ENCODE results near the gene HOXA10.

DNA sequence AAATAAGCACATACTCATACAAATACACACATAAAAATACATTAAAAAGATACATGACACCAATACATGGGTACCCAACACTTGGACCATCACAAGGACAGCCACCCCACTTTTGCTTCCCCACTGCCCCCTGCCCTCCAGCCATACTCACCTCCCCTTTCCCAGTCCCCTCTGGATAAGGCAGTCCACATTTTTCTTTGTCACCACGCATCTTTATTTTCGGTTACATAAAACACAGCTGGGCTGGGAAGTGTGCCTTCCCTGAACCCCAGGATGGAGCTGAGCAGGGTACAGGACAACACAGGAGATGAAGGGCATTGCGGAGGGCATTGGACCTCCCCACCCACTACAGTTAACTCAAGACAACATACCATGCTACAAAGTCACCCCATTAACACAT is 20.6 kb downstream of the HOXA10 start:
- TF ChIP-seq, protein P1, sequence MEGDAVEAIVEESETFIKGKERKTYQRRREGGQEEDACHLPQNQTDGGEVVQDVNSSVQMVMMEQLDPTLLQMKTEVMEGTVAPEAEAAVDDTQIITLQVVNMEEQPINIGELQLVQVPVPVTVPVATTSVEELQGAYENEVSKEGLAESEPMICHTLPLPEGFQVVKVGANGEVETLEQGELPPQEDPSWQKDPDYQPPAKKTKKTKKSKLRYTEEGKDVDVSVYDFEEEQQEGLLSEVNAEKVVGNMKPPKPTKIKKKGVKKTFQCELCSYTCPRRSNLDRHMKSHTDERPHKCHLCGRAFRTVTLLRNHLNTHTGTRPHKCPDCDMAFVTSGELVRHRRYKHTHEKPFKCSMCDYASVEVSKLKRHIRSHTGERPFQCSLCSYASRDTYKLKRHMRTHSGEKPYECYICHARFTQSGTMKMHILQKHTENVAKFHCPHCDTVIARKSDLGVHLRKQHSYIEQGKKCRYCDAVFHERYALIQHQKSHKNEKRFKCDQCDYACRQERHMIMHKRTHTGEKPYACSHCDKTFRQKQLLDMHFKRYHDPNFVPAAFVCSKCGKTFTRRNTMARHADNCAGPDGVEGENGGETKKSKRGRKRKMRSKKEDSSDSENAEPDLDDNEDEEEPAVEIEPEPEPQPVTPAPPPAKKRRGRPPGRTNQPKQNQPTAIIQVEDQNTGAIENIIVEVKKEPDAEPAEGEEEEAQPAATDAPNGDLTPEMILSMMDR (IDR thresholded peaks at IDR 0.05; ENCODE audit: low read length) = no peak
- no peak for TF ChIP-seq EZH2 (optimal IDR thresholded peaks at IDR 0.05; ENCODE audit: low read depth, low read length)
- TF ChIP-seq EZH2phosphoT487 (IDR thresholded peaks at IDR 0.05; ENCODE audit: low read length) = no peak

Data from MM.1S (cell line).